ENCODE measurements around the gene DNAJA4.

The DNAJA4 gene

DNA sequence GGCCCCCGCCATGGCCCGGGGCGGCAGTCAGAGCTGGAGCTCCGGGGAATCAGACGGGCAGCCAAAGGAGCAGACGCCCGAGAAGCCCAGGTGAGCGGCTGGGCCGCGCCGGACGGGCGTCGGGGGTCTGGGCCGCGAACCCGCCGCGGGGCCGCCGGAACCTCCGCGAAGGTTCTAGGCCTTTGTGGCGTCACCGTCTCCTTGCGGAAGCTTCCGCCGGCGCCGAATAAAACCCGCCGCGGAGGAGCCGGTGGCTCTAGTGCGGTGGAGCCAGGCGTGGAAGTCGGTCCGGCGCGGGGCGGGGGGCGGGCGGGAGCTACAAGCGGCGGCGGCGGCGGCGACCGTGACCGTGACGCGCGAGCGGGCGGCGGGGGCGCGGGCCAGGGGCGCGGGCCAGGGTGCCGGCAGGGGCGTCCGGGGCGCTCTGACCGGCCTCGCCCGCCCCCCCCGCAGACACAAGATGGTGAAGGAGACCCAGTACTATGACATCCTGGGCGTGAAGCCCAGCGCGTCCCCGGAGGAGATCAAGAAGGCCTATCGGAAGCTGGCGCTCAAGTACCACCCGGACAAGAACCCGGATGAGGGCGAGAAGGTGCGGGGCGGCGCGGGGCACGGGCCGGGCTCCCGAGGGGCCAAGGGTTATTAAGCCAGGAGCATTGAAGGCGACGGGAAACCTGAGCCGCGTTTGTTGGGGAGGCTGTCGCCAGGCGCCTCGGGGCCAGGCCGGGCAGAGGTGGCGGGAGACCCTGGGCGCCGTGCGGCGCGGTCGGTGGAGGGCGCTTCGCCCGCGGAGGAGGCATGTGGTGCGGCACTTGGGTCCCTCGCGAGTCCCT lies at the start of gene DNAJA4:
TSS of gene DNAJA4 (plus strand) at position 259 of the 833 bp plus-strand sequence. CDS start at position 461, 202 bp downstream.
- no peak for DNase-seq

DNA sequence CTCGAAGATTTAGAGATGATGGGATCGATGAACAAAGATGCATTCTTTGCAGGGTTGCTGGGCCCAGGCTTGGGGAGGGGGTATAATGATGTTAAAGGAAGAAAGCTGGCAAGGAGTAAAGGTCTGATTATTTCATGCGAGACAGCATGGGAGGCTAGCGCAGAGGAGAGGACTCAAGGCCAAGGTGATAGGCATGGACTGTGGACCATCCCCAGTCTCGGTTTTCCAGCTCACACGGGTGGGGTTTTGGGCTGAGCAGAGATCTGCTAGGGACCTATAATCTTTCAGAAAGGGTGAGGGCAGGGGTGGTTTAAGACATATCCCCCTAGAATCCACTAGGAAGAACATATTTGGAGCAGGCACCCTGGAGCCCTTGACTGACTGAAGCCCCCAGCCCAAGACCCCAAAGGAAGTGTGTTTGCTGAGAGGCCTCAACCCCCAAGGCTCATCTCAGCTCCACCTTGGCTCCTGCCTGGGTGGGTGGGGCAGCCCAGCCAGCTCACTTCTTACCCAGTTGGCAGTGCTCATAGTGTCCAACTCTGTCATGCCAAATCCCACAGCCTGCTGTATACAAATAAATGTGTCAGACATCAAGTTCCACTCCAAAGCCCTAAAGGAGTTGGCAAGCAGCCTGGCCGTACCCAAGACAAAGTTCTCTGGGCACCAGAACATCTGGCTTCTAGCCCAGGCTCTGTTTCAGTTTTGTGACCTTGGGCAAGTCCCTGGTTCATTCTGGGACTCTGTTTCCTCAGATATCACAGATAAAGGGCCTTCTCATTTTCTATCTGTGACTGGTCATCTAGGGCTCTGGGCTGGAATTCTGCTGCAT lies 47.9 kb upstream of the DNAJA4 start:
- peak; percentile 92 for DNase-seq

DNA sequence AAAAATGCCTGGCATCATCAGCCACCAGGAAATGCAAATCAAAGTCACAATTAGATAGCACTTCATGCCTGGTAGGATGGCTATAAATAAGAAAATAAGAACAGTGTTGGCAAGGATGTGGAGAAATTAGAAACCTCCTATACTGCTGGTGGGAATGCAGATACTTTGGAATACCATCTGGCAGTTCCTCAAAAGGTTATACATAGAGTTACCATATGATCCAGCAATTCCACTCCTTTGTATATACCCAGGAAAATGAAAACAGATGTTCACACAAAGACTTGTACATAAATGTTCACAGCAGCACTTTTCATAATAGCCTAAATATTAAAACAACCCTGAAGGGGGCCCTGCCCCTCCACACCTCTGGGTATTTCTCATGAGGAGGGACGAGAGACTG lies 43.6 kb upstream of the DNAJA4 start:
- DNase-seq: peak; percentile 62

DNA sequence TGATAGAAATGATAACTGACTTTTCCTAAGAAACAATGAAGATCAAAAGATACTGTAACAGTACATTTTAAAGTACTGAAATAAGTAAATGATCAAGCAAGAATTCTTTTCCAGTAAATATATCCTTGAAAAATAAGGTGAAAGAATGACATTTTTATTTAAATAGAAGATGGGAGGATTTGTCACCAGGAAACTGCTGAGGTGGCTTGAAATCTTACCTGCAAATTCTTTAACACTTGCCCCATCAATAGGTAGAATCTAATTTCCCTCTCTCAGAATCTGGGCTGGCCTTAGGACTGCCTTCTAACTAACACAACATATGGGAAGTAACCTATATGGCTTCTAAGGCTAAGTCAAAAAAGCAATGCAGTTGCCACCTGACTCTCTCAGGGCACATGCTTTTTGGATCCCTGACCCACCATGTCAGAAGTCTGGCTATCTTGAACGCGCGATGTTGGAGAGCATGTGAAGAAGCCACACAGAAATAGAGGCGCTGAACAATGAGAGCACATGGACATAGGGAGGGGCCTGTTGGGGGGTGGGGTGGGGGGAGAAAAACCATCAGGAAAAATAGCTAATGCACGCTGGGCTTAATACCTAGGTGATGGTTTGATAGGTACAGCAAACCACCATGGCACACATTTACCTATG lies 41.5 kb upstream of the DNAJA4 start:
- DNase-seq: no peak

DNA sequence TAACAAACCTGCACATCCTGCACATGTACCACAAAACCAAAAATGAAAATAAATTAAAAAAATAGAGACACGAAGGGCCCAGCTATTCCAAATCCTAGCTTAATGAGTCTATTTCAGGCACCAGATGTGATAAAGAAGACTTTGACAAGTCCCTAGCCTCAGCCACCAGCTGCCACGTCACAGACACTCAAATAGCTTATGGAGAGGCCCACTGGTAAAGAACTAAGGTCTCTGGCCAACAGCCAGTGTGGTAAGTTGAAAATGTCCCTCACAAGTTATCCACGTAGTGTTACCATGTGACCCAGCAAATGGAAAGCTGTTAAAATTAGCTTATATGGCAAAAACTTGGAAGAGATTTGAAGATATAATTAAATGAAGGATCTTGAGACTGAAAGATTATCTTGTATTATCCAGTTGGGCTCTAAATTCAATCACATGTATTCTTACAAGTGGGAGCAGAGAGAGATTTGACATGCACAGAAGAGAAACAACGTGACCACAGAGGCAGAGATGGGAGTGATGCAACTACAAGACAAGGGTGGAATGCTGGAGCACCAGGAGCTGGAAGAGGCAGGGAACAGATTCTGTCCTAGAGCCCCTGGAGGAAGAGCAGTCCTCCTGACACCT lies 40.9 kb upstream of the DNAJA4 start:
- DNase-seq: no peak

DNA sequence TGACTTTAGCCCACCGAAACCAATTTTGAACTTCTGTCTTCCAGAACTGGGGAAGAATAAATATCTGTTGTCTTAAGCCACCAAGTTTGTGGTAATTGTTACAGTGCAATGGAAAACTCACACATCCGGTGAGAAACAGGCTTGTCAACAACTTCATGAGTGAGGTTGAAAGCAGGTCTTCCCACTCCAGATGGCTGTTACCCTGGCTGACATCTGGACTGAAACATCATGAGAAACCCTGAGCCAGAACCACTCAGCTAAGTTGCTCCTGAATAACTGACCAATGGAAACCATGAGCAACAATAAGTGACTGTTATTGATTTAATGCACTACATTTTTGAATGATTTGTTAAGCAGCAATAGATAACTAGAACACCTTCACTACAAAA lies 40.3 kb upstream of the DNAJA4 start:
- DNase-seq: no peak

DNA sequence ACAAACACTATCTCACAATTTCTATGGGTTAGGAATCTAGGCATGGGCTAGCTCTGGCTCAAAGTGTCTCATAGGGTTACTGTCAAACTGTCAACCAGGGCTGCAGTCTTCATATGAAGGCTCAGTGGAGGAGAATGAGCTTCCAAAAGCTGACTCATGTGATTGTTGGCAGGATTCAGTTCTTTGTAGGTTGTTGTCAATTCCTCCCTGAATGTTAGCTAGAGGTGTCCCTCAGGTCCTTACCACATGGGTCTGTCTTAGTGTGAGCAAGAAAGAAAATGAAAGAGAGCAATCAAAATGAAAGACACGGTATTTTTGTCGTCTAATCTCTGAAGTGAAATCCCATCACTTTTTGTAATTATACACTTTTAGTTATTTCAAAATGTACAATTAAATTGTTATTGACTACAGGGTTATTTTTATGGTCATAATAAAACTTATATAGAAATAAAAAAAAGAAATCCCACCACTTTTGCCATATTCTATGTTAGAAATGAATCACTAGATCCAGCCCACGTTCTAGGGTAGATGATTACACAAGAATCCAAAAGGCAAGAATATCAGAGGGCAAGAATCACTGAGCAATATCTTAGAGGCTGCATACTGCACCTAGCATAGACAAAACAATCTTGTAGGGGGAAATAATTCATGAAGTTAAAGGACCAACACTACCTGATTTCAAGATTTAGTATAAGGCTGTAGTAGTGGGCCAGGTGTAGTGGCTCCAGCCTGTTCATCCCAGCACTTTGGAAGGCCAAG lies 38.4 kb upstream of the DNAJA4 start:
- DNase-seq: no peak

DNA sequence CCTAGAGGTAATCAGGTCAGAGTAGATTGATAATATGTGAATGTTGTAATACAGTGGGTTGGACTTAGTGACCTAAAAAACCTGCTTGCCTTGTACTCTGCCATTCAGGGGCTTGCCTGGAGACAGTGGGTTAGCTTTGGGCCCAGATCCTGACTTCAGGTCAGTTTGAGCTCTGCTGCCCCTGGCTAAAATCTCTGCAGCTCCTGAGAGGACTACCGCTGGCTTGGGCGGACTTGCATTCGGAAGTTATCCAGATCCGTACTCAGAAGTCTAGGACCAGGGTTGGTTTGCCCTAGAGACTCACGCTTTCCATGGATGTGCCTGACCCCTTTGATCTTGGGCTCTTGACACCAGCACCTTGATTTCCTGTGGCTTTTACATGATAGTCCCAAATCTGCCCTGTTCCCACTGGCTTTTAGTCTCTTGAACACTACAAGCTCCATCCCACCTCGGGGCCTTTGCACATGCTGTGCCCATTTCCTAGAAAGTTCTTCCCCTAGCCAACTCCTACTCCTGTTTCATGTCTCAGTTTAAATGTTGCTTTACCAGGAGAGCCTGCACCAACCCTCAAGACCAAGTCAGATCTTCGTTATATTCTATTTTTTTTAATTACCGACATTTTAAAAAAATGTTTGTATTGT lies 35.9 kb upstream of the DNAJA4 start:
- no peak for DNase-seq

DNA sequence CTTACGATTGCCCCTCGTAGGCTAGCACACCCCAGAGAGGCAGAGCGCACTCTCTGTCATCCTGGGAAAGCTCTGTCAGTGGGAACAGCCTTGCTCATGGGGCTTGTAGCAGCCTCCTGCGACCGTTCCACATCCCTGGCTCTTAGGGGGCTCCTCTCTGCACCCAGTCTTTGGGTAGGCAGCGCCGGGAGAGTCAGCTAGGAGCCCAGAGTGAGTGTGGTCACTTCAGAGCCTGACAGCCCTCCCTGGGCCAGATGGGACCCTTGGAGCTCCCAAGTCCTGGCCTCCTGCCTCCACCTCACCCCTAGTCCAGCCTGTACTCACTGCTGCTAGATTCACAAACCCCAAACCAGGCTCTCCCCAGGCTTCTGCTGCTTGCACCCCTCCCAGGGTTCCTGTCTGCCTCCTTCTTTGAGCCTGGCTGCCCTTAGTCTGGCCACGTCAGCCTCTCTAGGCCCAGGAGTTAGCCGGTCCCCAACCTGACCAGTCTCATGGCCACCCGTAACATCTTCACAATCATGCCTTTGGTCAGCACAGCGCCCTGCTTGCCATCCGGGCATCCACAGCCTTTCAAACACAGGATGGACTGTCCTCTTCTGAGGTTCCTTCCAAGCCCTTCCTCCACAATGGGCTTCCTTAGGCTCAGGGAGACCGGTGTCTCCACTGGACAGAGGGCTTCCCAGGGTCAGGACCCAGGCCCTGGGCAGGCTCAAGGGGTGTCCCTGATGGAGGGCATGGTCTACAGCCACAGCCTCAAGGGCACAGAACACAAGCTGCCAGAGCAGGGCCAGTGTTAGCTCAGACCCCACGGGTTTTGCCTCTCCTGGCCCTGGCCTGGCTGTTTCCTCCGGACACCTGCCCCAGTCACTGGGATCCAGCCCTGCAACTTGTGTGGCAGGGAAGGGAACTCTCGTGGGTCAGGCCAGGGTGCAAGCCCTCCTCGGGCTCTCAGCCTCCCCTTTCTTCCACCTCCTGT lies 34.6 kb upstream of the DNAJA4 start:
- DNase-seq: no peak

DNA sequence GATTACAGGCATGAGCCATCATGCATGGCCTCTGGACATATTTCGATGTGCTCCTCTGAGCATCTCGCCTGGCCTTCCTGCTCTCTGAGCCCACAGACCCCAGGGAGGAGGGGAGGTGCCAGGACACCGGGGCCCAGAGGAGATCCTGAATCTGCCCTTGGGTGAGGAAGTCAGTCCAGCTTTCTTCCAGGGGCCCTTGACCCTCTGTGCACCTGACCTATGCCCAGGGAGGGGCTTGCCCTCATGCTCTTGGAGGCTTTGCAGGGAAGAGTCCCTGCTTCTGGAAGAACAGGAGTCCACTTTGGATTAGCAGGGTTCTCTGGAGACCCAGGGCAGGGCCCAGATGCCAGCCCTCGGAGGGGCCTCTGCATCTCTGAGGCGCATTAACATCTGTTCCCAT lies 31.4 kb upstream of the DNAJA4 start:
- no peak for DNase-seq

DNA sequence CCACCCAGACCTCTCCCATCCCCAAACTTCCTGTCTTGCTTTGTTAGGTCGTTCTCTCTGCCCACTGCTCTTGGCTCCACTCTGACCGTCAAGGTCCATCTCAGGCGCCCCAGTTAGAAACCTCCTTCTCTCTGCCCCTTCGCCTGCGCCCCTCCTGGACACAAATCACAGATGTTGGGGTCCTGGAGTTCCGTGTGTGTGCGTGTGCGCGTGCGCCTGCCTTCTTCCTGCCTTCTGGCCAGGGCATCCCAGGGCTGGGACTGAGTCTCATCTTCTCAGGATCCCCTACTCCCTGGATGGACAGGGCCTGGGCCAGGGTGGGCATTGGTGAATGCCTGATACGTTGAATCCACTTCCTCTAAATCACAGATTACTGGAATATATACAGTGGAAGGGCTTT lies 30.9 kb upstream of the DNAJA4 start:
- DNase-seq: no peak

DNA sequence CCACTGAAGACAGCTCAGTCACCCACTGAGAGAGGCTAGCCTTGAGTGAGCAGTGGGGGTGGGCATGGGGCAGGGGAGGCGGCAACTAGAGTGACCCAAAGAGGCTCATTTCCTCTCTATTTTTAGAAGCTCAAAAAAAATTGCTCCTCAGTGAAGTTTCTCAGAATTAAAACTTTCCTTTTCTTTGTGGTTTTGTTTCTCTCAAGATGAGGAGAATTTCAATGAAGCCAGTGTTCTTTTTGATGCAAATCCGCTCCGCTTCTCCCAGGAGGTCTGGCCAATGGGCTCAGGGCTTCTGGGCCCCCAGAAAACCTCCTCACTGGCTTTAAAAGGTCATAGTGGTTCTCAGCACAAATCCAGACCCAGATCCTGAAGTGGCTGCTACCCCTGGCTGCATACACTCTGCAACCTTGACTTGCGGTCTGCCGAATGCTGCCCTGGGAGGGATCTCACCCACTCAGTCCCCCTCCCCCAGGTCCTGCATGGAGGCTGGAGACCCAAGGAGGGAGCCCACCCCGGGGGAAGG lies 29.8 kb upstream of the DNAJA4 start, which contains the start of gene ACSBG1:
TSS of gene ACSBG1 (minus strand) at position 51 of the 526 bp plus-strand sequence. CDS start 64 bp downstream, outside the sequence.
- DNase-seq: no peak

DNA sequence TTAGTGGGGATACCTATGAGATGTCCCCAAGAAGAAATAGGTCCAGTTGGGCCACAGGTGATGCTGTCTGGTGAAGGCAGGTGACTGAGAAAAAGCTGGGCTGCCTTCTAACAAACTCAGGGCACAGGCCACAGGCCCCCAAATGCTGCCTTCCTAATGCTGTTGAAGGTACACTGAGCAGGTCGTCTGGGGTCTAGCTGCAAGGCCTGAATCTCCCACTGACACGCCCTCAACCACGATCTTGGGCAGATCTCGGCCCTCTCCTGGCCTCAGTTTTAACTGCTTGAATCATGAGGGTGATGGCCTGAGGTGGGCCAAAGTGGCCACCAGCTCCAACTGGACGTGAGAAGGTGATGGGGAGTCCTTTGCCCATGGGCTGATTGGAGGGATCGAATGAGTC lies 27.9 kb upstream of the DNAJA4 start:
- DNase-seq: no peak

DNA sequence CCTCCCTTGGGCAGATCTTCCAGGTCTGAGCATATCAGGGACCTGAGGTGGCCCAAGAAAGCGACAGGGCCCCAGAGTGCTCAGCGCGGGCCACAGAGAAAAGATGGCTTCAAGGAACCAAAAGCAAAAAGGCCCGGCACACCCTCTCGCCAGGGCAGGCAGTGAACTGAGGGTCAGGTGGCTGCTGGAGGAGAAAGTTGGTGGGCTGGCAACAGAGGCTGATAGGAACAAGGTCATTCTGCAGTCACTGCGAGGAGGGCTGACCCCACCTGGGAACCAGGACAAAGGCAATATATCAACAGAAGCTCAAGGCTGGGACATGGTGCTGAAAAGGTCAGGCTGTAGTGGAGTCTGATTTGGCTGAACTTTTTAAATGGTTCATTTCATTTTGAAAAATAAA lies 27.2 kb upstream of the DNAJA4 start:
- DNase-seq: no peak

DNA sequence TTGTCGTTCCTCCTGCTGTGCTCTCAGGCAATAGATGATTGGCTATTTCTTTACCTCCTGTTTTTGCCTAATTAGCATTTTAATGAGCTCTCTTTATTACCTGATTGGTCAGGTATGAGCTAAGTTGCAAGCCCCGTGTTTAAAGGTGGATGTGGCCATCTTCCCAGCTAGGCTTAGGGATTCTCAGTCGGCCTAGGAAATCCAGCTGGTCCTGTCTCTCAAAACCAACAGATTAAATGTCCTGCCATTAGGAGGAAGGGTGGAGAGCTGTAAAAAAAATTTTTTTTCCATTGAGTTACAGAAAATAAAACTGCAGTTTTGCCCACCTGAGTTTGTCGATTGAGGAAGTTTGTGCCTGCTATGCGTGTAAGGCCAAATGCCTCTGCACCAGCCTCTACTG lies 24.6 kb upstream of the DNAJA4 start:
- no peak for DNase-seq

DNA sequence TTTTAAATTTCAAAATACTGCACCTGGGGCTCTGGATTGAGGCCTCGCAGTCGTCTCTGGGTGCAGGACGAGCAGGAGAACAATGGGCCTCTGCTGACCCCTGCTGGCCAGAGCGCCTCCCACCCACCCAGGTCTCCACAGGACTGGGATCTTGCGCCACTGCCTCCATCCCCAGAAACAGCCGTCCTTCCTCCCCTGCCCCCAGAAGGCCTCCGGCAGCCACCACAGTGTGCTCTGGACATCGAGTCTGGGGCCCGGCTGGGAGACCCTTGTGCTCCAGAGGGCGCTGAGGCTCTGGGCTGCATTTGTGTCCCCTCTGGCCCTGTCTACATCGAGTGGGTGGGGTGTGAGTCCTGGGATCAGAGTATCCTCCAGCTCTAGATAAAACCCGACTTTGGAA lies 23.3 kb upstream of the DNAJA4 start:
- no peak for DNase-seq

DNA sequence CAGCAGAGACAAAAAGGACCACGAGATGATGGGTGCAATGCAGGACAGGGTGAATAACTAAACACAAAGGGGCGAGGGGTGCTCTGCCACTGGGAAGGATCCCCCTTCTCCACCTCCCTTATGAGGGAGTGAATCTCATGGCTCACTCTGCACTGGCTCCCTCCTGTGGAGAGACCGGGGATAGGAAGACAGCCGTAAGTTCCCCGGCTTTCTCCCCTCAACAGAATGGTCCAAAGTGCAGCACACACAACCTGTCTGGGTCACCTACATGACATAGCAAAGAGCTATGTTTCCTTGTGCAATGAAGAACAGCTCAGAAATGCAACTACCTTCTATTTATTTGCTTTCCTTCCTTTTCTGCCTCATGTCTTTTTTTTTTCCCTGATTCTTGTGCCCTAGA lies 22.2 kb upstream of the DNAJA4 start:
- DNase-seq: no peak

DNA sequence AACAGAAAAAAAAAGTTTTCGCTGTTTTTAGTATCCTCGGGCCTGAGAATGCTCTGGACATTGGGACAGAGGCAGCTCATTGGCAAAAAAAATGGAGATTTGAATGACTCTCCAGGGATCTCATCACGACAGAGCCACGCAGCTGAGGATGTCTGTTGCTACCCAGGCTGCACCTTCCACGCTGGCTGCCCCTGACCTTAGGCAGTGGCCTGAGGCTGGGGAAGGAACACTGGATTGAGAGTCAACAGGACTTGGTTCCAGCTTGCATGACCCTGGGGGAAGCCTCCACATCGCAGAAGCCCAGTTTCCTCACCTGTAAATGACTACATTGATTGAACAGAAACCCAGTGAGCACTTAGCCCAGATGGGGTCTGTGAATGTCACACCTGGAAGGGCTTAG lies 21.3 kb upstream of the DNAJA4 start:
- DNase-seq: no peak

DNA sequence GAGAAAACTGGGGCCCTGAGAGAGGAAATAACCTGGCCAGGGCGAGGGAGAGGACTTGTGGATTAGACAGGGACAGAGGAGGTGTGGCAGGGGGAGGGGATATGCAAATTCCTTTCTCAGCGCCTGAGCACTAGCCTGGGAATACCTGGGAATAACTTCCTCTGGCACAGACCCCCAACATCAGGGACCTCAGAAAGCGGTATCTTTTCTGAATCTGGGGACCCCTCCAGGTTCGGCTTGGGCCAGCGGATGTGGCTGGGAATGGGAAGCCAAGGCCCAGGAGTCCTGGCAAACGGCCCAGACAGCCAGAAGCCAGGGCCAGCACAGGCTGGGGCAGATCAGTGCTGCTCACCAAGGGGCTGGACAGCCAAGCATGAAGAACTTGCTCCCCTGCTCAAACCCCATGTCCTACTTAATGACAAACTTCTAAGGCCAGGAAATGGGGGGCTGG lies 20.8 kb upstream of the DNAJA4 start:
- DNase-seq: no peak

DNA sequence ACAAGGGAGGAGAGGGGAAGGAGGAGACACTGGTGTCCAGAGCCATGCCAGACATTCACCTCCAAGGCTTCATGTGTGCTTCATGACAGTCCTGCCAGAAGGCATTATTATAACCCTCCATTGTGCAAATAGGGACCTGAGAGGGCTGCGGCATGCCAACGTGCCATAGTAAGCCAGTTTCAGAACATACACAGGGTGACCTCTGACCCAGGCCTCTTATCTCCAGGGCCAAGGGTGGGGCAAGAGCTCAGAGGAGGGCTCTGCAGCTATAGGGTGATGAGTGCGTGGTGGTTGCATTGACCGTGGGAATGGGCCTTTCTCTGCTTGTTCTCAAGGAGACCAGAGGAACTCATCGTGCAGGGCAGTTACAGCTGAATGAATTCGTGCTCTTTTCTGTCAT lies 20.3 kb upstream of the DNAJA4 start:
- no peak for DNase-seq

Data from NCI-H446 treated with DMSO at 0.1 percent for 48 hours (cell line).